Fibroblast of mammary gland (primary cell): Measurements from ENCODE around the gene SGTA.

Experiments used
- DNase-seq: peaks from one replicate; pipeline ENCODE4 v3.0.0-alpha.2; 2010; ENCODE audit warnings: low read depth
- H3K4me3 ChIP-seq: 2 replicates; pipeline ENCODE4 v1.5.1; 2011; ENCODE audit warnings: low read depth, mild to moderate bottlenecking, low read length, moderate library complexity; ENCODE audit not compliant: control insufficient read depth
- CTCF ChIP-seq: conservative IDR thresholded peaks from 2 replicates; pipeline ENCODE4 v1.5.1; 2011; ENCODE audit warnings: low read depth, low read length, inconsistent platforms; ENCODE audit not compliant: control insufficient read depth, insufficient read depth

The SGTA gene

DNA sequence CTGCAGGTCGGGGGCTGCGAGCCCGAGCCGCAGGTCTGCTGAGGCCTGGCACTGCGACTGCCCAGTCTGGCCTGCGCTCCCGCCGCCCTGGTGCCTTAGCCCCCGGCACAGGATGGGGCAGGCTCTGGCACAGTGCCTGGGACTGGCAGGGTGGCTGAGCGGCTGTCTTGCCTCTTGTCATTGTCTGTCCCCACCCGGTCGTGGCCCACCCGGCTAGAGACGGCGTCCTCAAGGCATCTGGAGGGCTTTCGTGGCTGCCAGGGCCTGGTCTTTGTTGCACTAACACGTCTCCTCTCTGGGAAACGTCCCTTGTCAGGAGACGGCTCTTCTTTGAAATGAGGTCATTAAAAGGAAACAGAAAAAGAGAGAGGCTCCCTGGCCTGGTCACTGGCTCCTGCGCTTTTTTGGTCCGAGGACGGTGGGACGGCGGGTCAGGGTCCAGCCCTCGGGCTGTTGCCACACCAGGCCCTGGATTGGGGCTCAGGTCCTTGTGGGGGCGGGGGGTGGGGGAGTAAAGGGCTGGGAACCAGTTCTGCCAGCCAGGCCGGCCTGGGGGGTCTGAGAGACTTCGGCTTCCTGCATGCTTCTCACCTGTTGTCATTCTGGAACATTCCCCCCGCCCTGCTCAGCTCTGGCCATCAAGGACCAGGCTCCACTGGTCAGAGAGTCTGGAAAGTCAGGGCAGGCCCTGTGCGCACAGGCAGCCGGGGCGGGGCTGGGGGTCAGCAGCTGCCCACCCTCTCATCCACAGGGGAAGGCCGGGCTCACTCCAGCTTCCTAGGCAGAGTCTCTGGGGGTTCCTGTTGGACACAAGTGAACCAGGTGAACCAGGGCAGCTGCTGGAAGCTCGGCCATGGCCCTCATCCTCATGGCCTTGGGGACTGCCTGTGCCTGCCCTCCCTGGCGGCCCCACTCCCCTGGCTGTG, 30.4 kb upstream of the SGTA start:
- TF ChIP-seq CTCF, result no peak
- no peak for DNase-seq
- H3K4me3 ChIP-seq, result no peak overlapping the region

DNA sequence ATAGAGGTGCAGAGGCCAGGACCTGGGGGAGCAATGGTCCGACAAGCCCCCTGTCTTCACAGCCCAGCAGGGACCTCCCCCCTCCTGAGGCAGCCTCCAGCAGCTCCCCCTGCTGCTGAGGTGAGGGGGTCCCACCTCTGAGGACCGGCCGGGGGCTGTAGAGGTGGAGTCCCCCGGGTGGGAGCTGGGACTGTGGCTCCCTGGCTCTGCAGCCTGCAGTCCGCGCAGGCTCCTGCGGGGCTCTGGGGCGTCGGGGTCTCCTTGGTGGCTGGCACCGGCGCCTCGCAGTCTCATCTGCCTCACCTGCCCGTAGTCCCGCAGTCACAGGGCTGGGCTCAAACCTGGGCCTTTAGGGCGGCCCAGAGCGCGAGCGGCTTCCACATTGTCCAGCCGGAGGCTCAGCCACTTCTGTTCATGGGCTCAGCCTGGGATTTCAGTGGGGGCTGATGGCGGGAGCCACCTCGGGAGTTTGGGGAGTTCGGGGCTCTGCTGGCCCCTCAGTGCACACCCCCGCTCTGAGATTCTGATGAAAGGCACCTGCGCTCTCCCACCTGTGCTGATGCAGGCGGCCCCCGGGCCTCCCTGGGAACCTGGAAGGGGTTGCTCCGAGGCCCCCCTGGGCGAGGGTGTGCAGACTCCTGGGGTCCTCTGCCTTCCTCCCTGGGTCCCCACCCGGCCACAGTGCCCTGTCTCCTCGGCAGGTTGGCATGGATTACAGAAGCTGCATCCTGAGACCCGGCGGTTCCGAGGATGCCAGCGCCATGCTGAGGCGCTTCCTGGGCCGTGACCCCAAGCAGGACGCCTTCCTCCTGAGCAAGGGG, 29.6 kb upstream of the SGTA start:
- no peak overlapping the region for H3K4me3 ChIP-seq
- DNase-seq, result no peak
- no peak for TF ChIP-seq CTCF

DNA sequence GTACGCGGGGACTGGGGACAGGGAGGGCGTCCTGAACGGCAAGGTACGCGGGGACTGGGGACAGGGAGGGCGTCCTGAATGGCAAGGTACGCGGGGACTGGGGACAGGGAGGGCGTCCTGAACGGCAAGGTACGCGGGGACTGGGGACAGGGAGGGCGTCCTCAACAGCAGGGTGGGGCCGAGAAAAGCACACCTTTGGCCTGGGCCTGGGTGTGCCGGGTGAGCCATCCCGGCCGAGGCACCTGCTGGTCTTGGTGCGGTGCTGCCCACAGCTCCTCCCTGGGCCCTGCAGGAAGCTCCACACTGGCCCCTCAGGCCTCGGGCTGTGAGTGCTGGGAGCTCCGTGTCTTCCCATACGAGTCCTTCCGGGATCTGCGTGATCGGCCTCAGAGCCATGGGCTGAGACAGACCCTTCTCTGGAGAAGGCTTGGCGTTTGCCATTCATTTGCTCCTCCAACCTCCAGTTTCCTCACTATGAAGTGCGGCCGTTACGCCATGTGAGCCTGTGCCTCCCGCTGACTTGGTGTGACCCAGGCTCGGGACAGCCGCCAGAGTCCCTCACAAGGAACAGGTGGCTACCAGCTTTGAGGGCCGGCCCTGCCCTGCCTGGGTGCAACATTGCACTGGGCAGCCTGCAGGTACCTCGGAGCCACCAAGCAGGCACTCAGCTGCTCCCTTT, 28.8 kb upstream of the SGTA start:
- no peak overlapping the region for H3K4me3 ChIP-seq
- TF ChIP-seq CTCF, result no peak
- no peak for DNase-seq

- no peak for TF ChIP-seq CTCF
Observed at GRCh38 chr19:2811221-2811722, 28.2 kb upstream of the SGTA start.

DNA sequence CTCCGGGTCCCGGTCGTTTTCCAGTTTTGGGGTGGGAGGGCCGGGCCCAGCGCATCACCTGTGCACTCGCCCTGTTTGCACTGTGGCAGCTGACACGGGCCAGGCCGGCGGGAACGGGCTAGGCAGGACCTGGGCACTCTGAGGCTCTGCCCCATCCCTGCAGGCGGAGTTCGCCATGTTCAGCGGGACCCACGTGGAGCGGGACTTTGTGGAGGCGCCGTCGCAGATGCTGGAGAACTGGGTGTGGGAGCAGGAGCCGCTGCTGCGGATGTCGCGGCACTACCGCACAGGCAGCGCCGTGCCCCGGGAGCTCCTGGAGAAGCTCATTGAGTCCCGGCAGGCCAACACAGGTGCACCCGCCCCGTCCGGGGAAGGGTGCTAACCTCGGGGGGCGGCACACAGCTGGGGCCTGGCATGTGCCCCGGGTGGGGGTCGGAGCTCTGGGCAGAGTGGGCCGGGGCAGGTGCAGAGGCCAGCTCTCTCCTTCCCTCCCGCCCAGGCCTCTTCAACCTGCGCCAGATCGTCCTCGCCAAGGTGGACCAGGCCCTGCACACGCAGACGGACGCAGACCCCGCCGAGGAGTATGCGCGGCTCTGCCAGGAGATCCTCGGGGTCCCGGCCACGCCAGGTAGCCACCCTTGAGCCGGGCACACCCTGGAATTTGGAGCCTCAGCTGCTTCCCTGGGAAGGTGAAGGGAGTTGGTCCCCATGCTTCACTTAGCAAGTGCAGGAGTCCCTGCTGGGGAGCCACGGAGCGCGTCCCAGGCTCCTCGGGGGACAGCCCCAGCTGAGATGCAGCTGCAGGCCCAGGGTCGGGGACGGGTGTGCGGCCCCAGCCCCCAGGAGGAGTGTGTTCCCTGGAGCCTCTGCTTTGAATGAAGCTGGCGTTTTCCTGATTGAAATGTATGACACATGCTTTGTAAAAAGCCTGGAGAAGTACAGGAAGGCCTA, 27.3 kb upstream of the SGTA start:
- H3K4me3 ChIP-seq, result no peak overlapping the region
- no peak for DNase-seq
- no peak for TF ChIP-seq CTCF

More at GRCh38 chr19:2811221-2811722, 28.2 kb upstream of the SGTA start:
- no peak overlapping the region for H3K4me3 ChIP-seq
- no peak for DNase-seq
